Parietal lobe (tissue), 1 donor: ENCODE measurements around the gene STEAP1B. TPM values are rescaled to one million over a fixed set of nuclear protein-coding genes. Genes with fewer than 3 reads are reported as not detected.

Experiments
- total RNA-seq: library from RNA; depleted of rRNA; stranded (reverse); fragments of >200 nt; gene quantifications from one replicate; pipeline ENCODE4 v1.2.3, GENCODE V29; 2014

STEAP1B gene
- total RNA-seq: 1.9 TPM

GRCh38 chr7:22499888-22500689, at the start of gene STEAP1B:
TSS of gene STEAP1B (minus strand) at chr7:22500188. CDS start at chr7:22494855, 5,333 bp downstream.

Other genes starting within 250 kb of the STEAP1B start
- gene RAPGEF5, start 143.0 kb downstream of the STEAP1B start, total RNA-seq: 77.0 TPM
- gene IL6, start 227.0 kb upstream of the STEAP1B start, total RNA-seq: not detected